Measurements from ENCODE around the gene TXNDC16.

- no peak for TF ChIP-seq CTCF (conservative IDR thresholded peaks at IDR 0.05; ENCODE audit: low read length)
- no peak for TF ChIP-seq EZH2phosphoT487 (IDR thresholded peaks at IDR 0.05; ENCODE audit: borderline replicate concordance, low read depth, low read length)
Measured at GRCh38 chr14:52538623-52539022, 13.7 kb downstream of the TXNDC16 start.

All from OCI-LY7 (cell line).